Chondrocyte (in vitro differentiated cells): ENCODE measurements around the gene SUCLG2. TPM values are rescaled to one million over a fixed set of nuclear protein-coding genes. Genes with fewer than 3 reads are reported as not detected.
A peak's percentile ranks its signal among the peaks of the same experiment; 100 is the strongest.

Experiments used
- DNase-seq: peaks from one replicate; pipeline ENCODE4 v3.0.0; 2021; ENCODE audit warnings: mixed read lengths, low spot score
- H3K27ac Mint-ChIP-seq: one replicate; pipeline ENCODE4 v1.8.0; 2021; ENCODE audit warnings: mild to moderate bottlenecking, moderate library complexity, mixed read lengths; ENCODE audit not compliant: unreplicated experiment
- H3K27me3 Mint-ChIP-seq: 2 replicates; pipeline ENCODE4 v1.8.0; 2021; ENCODE audit warnings: low read depth, mixed read lengths
- H3K36me3 Mint-ChIP-seq: 2 replicates; pipeline ENCODE4 v1.8.0; 2021; ENCODE audit warnings: low read depth, mixed read lengths
- H3K4me1 Mint-ChIP-seq: 2 replicates; pipeline ENCODE4 v1.8.0; 2021; ENCODE audit warnings: low read depth, mild to moderate bottlenecking, mixed read lengths
- H3K4me3 Mint-ChIP-seq: one replicate; pipeline ENCODE4 v1.8.0; 2021; ENCODE audit warnings: mild to moderate bottlenecking, moderate library complexity, mixed read lengths; ENCODE audit not compliant: unreplicated experiment
- H3K9me3 Mint-ChIP-seq: 2 replicates; pipeline ENCODE4 v1.8.0; 2021; ENCODE audit warnings: low read depth, mixed read lengths
- total RNA-seq: library from RNA; stranded (reverse); gene quantifications from 3 replicates; pipeline ENCODE4 v1.2.1, GENCODE V29; 2021
- TF ChIP-seq, protein P1 (sequence below): fragments of 200-600 bp; sonication (generic); IDR thresholded peaks from 2 replicates; pipeline ENCODE4 v1.5.0; 2021; ENCODE audit warnings: antibody characterized with exemption, mild to moderate bottlenecking, moderate library complexity

The SUCLG2 gene
- total RNA-seq, 1 donor from 2014 or later, result 24.3 TPM

- Mint-ChIP-seq H3K27ac (no peak overlapping the region), H3K36me3 (peaks cover 10% of the 10 kb centered on the region), H3K27me3 (no peaks in the 10 kb centered on the region), H3K4me1 (no peaks in the 10 kb centered on the region), H3K9me3 (no peaks in the 10 kb centered on the region), H3K4me3 (no peak overlapping the region)
- TF ChIP-seq, protein P1, sequence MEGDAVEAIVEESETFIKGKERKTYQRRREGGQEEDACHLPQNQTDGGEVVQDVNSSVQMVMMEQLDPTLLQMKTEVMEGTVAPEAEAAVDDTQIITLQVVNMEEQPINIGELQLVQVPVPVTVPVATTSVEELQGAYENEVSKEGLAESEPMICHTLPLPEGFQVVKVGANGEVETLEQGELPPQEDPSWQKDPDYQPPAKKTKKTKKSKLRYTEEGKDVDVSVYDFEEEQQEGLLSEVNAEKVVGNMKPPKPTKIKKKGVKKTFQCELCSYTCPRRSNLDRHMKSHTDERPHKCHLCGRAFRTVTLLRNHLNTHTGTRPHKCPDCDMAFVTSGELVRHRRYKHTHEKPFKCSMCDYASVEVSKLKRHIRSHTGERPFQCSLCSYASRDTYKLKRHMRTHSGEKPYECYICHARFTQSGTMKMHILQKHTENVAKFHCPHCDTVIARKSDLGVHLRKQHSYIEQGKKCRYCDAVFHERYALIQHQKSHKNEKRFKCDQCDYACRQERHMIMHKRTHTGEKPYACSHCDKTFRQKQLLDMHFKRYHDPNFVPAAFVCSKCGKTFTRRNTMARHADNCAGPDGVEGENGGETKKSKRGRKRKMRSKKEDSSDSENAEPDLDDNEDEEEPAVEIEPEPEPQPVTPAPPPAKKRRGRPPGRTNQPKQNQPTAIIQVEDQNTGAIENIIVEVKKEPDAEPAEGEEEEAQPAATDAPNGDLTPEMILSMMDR, result no peak
- DNase-seq, result no peak
Measured at GRCh38 chr3:67400476-67400875, 253.9 kb downstream of the SUCLG2 start.

- Mint-ChIP-seq H3K27me3 (no peaks in the 10 kb centered on the region), H3K36me3 (peaks cover 2% of the 10 kb centered on the region), H3K27ac (no peak overlapping the region), H3K4me3 (no peak overlapping the region), H3K9me3 (peaks cover 2% of the 10 kb centered on the region), H3K4me1 (peaks cover 8% of the 10 kb centered on the region)
- DNase-seq, result no peak
- TF ChIP-seq, protein P1, result no peak
Measured at GRCh38 chr3:67389176-67389575, 265.2 kb downstream of the SUCLG2 start.

- TF ChIP-seq, protein P1, result no peak
- H3K27me3 Mint-ChIP-seq, result no peaks in the 10 kb centered on the region
- H3K27ac Mint-ChIP-seq, result no peak overlapping the region
- H3K36me3 Mint-ChIP-seq, result peaks cover 2% of the 10 kb centered on the region
- no peak for DNase-seq
- H3K4me3 Mint-ChIP-seq, result no peak overlapping the region
- H3K9me3 Mint-ChIP-seq, result peaks cover 2% of the 10 kb centered on the region
- peaks cover 12% of the 10 kb centered on the region for H3K4me1 Mint-ChIP-seq
Measured at GRCh38 chr3:67388738-67389137, 265.7 kb downstream of the SUCLG2 start.

GRCh38 chr3:67386451-67386850 lies 268.0 kb downstream of the SUCLG2 start:
- Mint-ChIP-seq H3K36me3 (peaks cover 2% of the 10 kb centered on the region), H3K9me3 (no peaks in the 10 kb centered on the region), H3K27me3 (no peaks in the 10 kb centered on the region), H3K27ac (no peak overlapping the region), H3K4me1 (peaks cover 27% of the 10 kb centered on the region), H3K4me3 (no peak overlapping the region)
- DNase-seq, result no peak
- TF ChIP-seq, protein P1, result no peak

- Mint-ChIP-seq H3K4me3 (no peak overlapping the region), H3K36me3 (peaks cover 2% of the 10 kb centered on the region), H3K27ac (no peak overlapping the region), H3K4me1 (peaks cover 27% of the 10 kb centered on the region), H3K9me3 (no peaks in the 10 kb centered on the region), H3K27me3 (no peaks in the 10 kb centered on the region)
- TF ChIP-seq, protein P1, result peak; percentile 78
- no peak for DNase-seq
Measured at GRCh38 chr3:67384760-67385397, 269.5 kb downstream of the SUCLG2 start.
